GM10847 (cell line): Measurements from ENCODE around the gene EMX2.

ENCODE experiments used
- POLR2A ChIP-seq: IDR thresholded peaks from 2 replicates; pipeline ENCODE4 v1.6.1; 2011; ENCODE audit not compliant: insufficient read length; ENCODE audit errors: extremely low read depth

EMX2 gene

DNA sequence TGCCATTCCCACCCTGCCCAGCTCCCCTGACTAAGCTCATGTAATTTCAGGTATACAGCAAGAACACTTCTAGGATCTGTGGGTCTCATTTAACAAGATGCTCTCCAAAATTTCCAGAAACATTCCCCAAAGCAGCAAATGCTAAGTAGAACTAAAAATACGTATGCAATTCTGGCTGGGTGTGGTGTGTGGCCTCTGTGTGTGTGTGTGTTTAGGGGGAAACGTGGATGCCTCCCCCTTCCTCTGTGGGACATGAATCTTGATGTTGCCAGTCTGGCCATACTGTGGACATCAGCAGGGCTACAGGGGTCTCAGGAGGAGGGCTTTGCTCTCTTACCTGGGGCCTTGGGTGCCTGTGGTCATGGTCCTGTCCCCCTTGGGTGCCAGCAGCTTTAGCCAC lies 18.4 kb downstream of the EMX2 start:
- no peak for TF ChIP-seq POLR2A

DNA sequence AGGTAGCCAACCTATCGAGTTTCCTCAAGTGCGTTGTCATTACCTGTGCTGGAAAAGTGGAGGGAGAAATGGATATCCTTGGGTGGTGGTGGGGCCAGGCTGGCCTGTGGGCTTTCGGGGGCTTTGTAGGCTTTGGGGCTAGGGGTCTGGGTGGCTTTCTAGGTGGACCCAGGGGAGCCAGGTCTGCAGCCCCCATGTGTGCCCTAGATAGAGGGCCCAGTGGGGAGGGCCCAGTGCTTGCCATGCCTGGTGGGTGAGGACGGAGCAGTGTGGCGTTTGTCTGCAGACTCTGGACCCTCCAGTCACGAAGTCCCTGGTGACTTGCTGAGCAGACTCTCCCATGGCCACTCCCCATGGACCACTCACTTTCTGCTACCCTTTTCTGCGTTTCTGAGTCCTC lies 19.7 kb downstream of the EMX2 start:
- no peak for TF ChIP-seq POLR2A

GRCh38 chr10:117562896-117563737 lies 20.6 kb downstream of the EMX2 start:
- no peak for TF ChIP-seq POLR2A

GRCh38 chr10:117563780-117564179 lies 21.2 kb downstream of the EMX2 start:
- no peak for TF ChIP-seq POLR2A

GRCh38 chr10:117565068-117565467 lies 22.5 kb downstream of the EMX2 start:
- TF ChIP-seq POLR2A: no peak

- TF ChIP-seq POLR2A: no peak
Observed at GRCh38 chr10:117568334-117568733, 25.8 kb downstream of the EMX2 start.

DNA sequence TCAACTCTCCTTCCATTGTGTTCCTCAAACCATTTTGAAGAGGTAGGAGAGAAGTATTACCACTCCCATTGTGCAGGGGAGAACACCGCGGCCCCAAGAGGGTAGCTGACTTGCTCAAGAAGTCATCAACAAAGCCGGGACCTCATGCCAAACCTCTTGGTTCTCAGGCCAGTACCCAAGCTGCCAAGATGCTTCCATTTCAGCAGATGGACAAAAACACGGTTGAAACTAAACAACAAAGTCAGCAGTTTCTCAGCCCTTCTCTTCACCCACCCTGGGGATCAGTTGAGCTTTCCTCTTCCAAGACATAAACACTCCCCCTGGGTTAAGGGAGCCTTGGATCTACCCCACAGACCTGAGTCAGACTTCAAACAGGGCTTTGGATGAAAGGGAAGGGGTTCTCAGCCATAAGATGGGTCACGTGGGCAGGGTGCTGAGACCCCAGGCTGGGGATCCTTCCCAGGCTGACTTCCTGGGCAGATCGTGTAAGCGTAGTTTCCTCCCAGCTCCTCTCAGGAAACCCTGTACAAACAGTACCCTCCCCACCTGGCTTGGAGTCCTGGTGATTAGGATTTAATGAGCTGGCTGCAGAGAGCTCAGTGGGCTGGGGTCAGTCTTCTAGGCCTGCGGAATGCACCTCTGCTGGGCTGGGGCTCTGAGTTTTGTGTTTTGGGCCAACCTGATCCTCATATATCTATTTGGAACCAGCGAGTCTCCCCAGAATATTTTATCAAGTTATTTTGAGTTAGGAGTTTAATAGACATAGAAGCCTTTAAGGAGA lies 27.3 kb downstream of the EMX2 start:
- no peak for TF ChIP-seq POLR2A

GRCh38 chr10:117570880-117571279 lies 28.3 kb downstream of the EMX2 start:
- TF ChIP-seq POLR2A: no peak

DNA sequence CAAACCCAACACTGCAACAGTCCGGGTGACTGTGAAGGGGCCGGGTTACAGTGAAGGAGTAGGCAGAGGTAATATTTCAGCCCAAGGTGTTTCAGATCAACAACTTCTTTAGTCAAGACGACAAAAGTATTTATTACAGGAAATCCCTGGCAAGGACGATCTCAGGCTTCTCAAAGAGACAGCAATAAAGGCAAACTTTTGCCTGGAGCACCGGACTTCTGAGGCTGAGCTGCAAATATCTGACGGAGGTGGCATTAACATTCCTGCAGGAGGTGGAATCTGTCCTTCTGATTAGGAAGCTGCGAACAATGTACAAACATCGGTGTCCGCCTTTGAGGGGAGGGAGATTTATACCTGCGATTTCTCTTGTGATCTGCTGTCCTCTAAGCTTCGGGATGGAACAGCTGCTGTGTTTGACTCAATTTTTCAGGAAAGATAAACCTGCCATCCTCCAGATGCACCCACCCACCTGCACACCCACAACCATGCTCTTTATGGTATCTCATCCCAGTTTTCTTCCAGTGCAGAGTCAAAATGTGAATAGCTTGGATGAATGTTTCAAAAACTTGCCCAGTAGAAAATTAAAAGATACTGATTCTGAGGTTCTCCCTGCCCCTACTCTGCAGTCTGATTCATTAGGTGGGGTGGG lies 32.1 kb downstream of the EMX2 start:
- TF ChIP-seq POLR2A: no peak

DNA sequence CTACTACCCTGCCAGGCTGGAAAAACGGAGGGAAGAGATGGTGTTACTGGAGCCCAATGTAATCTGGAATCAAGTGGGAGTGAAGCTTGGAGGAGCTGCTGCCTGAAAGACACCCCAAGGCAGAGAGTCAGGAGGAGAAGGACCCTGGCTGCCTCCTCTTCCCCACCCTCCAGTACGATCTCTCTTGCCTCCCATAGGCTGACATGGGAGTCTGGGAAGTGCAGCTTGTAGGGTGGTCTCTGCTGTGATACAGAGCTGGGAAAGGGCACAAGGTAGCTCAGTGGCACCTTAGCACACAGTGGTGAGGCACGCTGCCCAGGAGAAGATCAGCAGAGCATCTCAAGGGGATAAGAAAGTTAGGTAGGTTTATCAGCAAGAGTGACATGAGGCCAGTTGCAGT lies 35.9 kb downstream of the EMX2 start:
- TF ChIP-seq POLR2A: no peak

DNA sequence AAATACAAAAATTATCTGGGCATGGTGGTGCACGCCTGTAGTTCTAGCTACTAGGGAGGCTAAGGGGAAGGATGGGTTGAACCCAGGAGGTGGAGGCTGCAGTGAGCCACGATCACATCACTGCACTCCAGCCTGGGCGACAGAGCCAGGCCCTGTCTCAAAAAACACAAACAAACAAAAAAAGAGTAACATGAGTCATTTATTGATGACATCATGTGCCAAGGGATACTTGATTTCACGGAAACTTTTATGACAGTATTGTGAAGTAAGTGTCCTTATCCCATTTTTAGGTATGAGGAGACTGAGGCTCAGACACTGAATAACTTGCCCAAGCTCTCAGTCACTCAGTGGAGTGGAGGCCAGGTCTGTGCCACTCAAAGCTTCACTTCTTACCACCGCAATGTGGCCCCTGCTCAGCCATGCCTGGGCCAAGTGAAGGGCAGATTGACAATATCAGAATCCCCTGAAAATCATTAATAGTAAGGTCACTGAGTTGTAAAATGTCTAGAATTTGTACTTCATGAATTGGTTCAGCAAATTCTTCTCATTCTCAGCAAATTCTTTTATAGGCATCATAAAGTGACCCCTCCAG lies 36.5 kb downstream of the EMX2 start:
- no peak for TF ChIP-seq POLR2A

- no peak for TF ChIP-seq POLR2A
Observed at GRCh38 chr10:117581961-117582360, 39.4 kb downstream of the EMX2 start.

DNA sequence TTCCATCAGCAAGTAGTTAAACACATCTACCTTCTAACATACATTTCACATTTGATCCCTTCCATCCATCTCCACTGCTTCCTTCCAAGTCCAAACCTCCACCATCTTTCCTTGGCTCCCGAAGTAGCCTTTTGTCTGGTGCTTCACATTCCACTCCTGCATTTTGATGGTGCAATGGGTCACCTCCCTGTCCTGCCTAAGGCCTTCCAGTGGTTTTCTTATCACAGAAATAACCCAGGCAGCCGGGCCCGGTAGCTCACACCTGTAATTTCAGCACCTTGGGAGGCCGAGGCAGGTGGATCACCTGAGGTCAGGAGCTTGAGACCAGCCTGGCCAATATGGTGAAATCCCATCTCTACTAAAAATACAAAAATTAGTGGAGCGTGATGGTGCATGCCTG lies 44.5 kb downstream of the EMX2 start:
- TF ChIP-seq POLR2A: no peak

GRCh38 chr10:117590101-117590875 lies 47.7 kb downstream of the EMX2 start:
- TF ChIP-seq POLR2A: no peak

DNA sequence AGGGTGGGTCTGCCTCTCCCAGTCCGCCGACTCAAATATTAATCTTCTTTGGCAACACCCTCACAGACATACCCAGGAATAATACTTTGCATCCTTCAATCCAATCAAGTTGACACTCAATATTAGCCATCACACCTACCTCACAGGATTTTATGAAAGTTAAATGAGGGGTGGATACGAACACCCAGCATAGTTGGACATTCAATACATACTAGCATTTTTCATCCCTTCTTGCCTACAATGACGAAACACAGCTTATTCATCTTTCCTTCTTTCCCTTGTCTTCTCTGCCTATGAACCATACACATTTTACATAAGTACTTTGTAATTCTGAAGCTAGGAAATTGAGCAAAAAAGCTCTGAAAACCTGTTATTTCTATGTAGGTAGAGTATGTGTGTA lies 48.5 kb downstream of the EMX2 start:
- no peak for TF ChIP-seq POLR2A
